Epithelial cell of esophagus (primary cell): Measurements from ENCODE around the gene GALR3.

ENCODE experiments used
- DNase-seq: peaks from one replicate; pipeline ENCODE4 v3.0.0; 2010; ENCODE audit warnings: low read depth
- H3K4me3 ChIP-seq: 2 replicates; pipeline ENCODE4 v1.5.1; 2011; ENCODE audit warnings: mild to moderate bottlenecking, low read length, control low read depth
- TF ChIP-seq, protein P1 (sequence below): IDR thresholded peaks from 2 replicates; pipeline ENCODE4 v1.5.1; 2011; ENCODE audit warnings: low read depth, mild to moderate bottlenecking, low read length, control low read depth, inconsistent platforms; ENCODE audit not compliant: insufficient read depth; ENCODE audit errors: missing control alignments

The GALR3 gene

DNA sequence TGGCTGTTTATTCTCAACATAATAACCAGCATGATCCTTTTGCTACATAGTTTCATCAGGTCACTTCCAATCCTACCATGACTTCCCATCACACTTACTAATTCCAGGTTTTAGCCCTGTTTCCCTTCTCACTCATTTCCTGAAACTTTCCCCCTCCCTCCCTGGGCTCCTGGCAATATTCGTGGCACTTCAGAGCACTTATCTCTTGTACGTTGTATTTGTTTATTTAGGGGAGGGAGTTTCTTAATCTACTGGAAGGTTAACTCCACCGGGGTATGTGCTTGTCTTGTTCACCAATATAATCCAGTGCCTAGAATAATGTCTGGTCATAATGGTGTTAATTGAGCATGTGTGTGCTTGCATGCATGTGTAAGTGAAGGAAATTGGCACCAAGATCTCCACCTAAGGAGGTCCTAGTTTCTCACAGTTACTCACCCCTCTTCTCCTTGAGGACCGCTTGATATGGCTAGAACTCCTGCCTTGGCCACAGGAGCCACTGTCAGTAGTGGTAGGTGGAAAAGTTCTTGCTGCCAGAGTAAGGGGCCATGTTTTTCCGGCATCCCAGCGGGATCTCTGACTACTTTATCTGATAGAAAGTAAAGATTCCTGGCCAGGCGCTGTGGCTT lies 37.7 kb downstream of the GALR3 start:
- no peak overlapping the region for H3K4me3 ChIP-seq
- DNase-seq = no peak
- TF ChIP-seq, protein P1, sequence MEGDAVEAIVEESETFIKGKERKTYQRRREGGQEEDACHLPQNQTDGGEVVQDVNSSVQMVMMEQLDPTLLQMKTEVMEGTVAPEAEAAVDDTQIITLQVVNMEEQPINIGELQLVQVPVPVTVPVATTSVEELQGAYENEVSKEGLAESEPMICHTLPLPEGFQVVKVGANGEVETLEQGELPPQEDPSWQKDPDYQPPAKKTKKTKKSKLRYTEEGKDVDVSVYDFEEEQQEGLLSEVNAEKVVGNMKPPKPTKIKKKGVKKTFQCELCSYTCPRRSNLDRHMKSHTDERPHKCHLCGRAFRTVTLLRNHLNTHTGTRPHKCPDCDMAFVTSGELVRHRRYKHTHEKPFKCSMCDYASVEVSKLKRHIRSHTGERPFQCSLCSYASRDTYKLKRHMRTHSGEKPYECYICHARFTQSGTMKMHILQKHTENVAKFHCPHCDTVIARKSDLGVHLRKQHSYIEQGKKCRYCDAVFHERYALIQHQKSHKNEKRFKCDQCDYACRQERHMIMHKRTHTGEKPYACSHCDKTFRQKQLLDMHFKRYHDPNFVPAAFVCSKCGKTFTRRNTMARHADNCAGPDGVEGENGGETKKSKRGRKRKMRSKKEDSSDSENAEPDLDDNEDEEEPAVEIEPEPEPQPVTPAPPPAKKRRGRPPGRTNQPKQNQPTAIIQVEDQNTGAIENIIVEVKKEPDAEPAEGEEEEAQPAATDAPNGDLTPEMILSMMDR = no peak

DNA sequence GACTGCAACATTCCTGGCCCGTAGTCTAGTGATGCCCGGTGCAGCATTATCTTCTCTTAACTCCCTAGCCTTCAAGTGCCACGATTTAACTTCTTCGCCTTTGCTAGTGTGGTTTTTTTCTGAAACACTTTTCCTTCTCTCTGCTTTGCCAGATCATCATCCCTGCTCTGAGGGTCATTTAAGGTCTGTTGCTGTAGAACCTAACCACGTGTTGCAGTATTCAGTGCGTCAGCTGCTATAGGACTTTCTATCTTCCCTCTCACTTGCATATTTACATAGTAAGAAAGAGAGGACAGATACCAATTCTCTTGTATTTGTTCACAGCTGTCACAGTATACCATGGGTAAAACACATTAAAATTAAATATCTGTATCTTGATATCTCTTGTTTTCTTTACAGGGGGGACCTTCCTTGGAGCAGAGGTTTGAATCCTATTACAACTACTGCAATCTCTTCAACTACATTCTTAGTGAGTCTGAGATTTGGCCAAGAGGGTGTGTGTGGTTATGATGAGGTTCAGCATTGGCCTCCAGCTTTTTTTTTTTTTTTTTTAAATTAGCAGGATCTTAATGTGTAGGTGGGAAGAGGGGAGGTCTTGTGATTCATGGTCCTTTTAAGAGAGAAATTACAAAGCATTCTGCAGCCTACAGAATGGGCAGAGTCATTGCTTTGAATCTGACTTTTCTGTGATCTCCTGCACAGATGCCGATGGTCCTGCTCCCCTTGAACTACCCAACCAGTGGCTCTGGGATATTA lies 39.6 kb downstream of the GALR3 start:
- TF ChIP-seq, protein P1 = no peak
- DNase-seq = no peak

DNA sequence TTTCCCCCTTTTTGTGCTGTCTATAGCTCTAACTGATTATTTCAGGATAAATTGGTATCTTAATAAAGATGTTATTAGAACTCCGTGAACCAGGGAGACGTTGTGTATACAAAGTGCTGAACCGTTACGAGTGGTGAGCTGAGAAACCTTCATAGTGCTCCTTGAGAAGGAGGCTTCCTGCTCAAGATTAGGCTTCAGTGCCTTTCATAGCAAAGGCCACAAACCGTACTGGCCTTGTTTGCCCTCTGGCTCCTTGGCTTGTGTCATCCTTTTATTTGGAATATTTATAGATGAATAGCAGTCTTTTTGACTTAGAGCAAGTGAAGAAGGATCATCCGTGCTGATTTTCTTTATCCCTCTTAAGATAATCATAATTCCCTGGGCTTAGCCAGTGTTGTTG lies 42.3 kb downstream of the GALR3 start:
- TF ChIP-seq, protein P1 = no peak
- no peak for DNase-seq
- no peak overlapping the region for H3K4me3 ChIP-seq

More for the DNA sequence above, 39.6 kb downstream of the GALR3 start:
- no peak overlapping the region for H3K4me3 ChIP-seq

DNA sequence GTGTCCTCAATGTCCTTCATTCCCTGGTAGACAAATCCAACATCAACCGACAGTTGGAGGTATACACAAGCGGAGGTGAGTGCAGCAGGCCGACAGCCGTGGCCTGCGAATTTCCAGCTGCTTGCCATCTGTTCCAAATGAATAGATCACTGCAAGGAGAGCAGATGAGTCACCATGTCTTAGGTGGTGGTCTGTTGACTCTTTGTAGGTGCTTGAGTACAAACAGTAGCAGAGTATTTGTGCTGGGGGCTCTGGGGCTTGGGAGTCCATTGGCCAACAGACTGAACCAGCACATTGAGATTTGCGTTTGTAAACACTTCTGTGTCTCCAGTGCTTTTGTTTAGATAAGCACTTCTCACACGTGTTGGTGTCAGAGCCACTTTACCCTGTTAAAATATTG lies 47.1 kb downstream of the GALR3 start:
- no peak overlapping the region for H3K4me3 ChIP-seq
- no peak for DNase-seq
- TF ChIP-seq, protein P1 = no peak
